Pulmonary artery endothelial cell (primary cell): ENCODE data around the gene COL23A1. TPM values are rescaled to one million over a fixed set of nuclear protein-coding genes. Genes with fewer than 3 reads are reported as not detected.

Source experiments
- DNase-seq: peaks from one replicate; pipeline ENCODE4 v3.0.0-alpha.2; 2011; ENCODE audit warnings: low read depth, low spot score
- total RNA-seq: library from RNA; depleted of rRNA; stranded (reverse); fragments of >200 nt; gene quantifications from 2 replicates; pipeline ENCODE4 v1.2.3, GENCODE V29; 2014

The COL23A1 gene
- total RNA-seq, 1 donor from 2014 or later = not detected

DNA sequence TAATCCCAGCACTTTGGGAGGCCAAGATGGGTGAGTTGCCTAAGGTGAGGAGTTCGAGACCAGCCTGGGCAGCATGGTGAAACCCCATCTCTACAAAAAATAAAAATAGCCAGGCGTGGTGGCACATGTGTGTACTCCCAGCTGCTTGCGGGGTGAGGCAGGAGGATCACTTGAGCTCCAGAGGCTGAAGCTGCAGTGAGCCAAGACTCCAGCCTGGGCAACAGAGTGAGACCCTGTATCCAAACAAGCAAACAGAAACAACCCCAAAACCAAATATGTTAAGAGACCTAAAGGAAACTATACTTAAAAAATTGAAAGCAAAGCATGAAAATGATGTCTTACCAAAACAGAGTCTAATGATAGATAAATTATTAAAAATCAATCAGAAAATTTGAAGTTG lies 373.4 kb downstream of the COL23A1 start:
- DNase-seq = no peak

DNA sequence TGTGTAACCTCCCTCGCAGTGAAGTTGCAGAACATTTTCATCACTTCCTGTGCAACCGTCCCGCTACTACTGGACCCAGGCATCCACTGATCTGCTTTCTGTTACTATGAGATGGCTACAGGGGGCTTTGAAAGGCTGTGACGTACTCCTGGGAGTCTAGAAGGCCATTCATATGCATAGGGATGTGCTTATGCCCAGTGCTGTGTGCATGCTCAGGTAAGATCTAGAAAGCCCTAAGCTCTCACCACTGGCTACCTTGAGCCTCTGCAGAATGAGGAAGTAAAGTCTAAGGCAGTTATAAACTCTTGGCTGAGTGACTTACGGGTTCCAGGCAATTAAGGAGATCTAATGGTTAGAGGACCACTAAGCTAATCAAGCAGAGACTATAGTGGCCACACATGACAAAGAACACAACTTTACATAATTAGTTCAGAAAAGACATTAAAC lies 374.1 kb downstream of the COL23A1 start:
- DNase-seq = no peak

DNA sequence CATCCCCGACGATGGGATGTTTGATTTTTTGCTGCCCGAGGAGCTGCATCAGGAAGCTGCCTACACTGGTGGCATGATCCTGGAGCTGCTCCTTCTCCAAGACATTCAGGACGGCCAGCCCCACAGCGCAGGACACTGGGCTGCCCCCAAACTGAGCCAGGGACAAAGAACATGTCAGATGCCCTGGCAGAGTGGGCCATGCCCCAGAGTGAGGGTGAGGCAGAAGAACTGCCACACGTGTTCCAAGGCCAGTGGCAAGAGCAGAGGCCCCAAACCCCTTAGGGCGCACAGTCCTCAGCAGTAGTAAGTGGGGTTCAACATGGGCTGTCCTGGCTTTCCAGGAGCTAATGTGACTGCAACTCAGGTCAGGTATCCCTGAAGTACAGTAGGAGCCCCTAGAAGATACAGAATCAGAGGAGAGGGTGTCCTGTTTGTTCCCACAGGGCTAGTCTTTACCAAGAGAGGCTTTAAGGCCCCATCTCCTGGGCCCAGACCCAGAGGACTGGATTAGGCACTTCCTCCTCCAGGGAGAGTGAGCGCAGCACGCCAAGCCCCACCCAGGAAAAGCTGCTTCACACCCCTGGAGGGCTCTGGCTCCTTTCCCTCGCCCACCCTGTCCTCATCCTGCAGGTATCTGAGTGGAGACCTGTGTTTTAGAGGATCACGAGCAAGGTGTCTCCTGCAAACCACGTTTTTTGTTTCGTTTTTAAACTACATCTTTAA lies 374.8 kb downstream of the COL23A1 start:
- DNase-seq = no peak

DNA sequence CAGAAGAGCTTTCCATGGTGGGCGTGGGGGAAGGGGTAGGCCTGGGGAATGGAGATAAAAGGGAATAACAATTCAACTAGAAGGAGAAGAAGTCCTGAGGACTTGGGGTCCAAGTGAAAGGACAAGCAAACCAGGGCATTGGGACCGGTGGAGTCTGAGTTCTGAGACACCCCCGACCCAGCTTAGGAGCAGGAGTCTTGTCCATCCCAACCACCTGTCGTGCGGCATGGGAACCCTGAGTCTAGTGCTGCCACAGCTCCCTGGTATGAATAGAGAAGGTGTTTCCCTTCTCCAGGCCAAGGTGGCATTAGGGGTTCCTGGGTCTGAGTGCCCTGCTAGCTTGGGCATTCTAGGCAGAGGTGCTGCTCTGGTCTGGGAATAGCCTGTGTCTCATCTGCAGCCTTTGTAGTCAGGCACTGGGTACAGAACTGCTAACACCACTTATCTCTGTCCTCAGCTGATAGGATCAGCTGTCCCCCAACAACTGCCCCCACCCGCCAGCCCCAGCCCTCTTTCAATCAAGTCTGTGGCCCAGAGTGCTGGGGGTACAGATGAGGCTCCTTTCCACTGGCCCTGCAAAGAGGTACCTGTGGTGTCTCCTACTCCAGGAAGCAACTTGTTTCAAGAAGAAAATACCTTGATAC lies 375.9 kb downstream of the COL23A1 start:
- DNase-seq = no peak

DNA sequence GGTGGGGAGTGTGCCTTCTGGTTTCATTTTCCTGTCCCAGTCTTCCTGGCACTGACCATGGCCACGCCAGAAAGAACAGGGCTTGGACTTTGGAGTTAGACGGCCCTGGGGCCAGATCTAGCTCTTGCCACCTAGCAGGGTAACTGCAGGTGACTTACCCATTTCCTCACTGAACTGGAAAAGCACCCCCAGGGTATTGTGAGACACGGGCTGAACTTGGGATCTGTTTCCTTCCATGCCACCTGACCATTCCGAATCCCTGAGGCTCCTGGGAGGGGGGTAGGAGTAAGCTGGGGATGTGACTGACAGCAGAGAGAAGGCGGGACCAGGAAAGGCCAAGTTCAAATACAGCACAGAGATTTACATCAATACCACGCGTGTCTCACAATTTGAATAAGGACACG lies 376.4 kb downstream of the COL23A1 start:
- DNase-seq = no peak

DNA sequence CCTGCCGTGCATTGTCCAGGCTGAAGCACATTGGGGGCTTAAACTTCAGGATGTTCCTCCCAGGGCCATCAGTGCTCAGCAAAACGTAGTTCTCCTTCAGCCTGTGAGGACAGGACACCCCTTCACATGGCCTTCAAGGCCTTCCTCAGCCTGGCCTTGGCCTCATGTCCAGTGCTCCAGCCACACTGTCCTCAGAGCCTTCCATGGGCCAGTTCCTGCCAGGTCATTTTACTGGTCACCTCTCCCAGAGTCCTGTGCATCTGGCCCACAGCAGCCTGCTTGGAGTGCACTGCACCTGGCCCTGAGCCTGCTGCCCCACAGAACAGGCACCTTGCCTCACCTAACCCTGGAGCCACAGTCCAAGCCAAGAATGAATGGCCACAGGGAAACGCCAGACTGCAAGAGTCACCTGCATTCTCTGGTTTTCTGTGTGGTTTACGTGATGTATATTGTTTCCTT lies 377.2 kb downstream of the COL23A1 start:
- no peak for DNase-seq

DNA sequence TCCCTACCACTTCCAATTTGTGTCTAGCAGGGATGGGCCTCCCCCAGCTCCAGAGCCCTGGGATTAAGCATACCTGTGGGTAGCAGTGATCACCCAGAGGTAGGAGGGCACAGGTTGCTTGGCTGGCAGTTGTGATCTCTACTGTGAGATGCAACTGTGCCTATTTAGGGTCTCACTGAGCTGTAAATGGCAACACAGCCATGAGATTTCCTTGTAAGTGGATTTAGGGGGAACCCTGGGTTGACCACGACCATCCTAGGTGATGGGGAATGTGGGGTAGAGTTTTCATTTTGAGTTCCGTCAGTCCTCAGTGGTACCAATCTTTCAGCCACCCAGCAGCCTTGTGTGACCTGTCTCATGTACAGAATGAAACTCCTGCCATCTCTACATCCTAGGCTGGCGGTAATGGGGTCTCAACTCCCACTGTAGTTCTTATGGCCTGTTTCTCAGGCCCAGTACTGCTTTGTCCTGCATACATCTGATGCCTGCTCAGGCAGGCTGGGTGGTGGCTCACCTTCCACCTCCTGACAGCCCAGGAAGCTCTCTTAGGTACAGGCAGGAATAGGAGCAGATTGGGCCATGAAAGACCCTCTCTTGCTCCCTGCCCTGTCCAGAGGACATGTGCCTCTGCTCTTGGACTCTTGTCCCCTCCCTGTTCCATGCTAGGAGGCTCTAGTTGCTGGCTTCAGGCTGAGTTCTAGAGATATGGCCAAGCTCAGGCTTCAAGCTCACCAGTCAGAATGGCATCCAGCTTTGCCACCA lies 377.8 kb downstream of the COL23A1 start:
- DNase-seq = no peak

DNA sequence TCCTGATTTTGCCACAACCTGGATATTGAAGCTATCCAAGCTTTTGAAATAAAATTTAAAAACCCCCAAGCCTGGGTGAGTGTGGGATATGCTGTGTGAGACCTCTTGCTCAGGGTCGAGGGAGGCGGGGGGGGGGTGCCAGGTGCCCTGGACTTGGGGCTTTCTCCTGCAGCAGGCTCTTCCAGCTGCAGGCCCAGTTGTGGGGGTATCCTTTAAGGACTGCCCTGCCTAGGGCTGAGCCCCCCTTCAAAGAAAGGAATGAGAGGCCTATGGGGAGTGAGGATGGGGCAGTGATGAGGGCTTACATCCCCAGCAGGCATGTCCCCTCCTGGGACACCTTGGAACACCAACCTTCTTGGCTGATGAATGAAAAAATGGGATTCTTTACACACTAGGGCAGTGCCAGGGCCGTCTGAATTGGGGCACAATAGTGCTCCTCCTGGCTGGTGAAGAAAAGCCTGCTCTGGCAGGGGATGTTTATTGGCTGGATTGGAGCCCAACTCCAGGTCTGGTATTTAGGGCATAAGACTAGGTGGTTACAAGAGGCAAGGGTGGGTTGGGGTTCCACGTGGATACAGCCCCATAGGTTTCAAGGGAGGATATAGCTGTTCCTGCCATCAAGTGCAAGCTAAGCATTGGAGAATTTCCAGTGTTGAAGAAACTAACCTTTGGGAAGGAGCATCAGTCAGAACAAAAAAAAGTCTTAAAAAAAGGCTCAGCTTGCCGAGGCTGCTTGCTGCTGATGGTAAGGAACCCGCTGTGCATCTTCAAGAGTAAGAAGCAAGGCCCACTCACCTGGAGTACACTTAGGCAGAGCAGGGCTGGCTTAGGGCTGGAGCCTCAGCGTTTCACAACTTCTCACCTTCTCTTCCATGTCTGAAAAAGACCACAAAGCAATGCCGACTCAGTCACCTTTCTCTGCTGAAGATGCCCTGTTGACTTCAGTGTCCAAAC lies 378.8 kb downstream of the COL23A1 start:
- DNase-seq = no peak

DNA sequence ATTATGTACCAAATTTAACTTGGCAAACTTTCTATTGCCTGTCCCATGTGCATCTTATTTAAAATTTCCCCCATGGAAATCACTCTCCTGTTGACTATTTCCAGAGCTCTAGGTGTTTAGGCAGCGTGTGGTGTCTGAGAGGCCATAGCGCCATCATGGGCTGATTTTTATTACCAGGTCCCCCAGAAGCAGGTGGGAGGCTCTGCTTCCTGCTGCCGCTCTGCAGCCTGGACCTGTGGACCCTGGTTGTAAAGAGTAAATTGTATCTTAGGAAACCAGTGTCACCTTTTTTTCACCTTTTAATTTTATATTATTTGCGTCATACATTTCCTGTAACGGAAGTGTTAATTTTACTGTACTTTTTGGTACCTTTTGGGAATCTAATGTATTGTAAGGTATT lies 379.5 kb downstream of the COL23A1 start:
- DNase-seq = no peak

DNA sequence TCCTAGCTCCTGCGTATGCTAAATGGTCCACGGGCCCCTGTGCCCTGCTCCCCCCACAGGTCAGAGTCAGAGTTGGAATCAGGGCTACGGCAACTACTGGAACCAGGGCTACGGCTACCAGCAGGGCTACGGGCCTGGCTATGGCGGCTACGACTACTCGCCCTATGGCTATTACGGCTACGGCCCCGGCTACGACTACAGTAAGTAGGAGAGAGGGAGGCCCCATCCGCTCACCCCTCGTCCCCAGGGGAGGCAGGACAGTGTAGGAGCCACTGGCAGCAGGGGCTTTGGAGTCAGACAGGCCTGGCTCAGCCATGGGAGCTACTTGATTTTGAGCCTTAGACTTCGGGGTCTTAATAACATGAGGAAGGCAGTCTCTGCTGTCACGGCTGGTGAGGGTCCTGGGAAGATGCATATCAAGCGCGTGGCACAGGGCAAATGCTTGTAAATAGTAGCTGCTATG lies 380.1 kb downstream of the COL23A1 start:
- no peak for DNase-seq

DNA sequence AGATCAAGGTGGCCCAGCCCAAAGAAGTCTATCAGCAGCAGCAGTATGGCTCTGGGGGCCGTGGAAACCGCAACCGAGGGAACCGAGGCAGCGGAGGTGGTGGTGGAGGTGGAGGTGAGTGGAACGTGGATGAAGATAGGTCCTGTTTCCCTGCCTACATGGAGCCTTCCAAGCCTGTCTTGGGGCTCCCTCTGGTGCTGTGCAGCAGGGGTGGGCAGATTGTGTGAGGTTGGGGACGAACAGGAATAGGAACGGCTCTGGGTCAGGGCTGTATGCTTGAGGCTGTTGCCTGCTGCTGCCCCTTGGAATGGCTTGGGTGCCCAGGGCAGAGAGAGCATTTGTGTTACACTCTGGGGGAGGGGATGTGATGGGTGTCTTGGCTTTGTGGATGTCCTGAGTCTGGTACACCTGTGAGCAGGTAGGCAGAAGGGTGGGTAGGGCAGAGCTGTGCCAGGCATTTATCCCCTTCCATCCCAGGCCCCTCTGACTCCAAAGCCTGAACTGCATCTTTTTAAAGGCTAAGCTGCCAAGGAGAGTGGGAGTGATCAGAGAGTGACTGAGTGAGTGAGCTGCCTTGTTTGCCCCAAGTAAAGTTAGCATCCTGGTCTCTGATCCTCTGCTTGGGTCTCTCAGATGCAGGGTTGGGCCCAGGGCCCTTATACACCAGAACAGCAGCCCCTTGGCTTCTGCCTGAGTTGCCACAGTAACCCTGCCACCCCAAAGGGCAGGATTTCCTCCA lies 380.7 kb downstream of the COL23A1 start:
- DNase-seq = no peak

DNA sequence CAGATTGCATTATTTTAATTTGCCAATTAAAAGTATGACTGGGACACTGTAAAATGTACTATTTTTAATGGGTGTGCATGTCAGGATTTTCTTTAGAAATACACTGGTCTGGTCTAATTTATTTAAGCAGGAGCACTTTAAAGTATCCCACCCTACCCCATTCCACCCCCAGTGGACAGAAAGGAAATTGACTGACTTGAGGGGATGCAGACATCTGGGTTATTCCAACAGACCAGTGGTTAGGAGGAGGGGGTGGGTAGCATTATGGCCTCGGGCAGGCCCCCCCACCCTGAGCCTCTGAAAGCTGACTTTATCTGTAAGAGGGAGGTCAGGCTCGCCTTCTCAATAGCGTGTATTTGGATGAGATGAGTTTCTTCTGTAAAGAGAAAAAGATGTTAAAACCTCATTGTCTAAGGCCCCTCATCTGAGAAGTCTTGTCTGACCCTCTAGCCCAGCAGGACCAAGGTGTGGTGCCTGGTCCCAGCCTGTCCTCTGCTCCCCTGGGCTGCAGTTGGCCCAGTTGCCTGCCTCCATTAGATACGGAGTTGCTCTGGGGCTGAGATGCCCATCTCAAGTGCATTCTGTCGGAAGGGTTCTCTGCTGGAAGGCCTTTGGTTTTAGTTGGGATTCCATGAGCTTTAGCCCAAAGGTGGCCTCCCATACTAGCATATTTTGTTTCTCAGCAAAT lies 381.5 kb downstream of the COL23A1 start:
- DNase-seq = no peak

DNA sequence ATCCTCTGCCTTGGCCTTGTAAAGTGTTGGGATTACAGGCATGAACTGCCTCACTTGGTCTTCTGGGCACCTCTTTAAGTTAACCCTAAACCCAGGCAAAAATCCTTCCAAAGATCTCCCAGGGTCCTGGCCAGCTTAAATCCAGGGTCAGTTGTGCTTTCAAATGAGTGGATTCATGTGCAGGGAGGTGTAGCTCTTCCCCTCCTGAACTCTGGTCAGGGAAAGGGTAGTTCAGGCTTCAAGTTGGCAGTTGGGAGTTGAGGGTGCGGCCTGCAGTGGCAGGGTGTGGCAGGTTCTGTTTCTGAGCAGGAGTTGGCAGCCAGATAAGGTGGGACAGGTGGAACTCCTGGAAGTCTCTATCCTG lies 382.3 kb downstream of the COL23A1 start:
- DNase-seq = no peak

DNA sequence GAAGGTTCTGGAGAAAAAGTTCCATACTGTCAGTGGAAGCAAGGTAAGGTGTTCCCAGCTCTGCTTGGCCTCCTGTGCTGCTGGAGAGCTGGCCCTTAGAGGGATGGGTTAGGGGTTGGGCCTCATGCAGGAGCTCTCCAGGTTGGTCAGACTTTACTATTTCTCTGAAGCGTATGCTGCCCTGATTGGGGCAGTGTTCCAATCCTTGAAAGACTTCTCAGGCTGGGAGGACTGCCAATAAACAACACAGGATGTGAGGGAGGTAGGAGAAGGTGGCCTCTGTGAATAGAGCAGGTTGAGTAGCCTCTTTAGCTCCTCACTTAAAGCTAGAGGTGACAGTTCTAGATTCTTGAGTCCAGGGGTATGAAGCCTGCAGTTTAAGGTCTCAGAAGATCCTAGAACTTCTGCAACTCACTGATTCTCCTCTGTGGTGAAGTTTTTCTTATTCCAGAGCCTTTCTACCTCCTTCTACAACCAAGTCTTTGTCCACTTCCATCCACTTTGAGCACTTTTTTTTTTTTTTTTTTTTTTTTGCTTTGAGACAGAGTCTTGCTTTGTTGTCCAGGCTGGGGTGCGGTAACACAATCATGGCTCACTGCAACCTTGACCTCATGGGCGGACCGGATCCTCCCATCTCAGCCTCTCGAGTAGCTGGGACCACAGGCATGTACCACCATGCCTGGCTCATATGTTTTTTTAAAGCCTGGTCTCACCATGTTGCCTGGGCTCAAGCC lies 382.8 kb downstream of the COL23A1 start:
- peak; percentile 46 for DNase-seq

DNA sequence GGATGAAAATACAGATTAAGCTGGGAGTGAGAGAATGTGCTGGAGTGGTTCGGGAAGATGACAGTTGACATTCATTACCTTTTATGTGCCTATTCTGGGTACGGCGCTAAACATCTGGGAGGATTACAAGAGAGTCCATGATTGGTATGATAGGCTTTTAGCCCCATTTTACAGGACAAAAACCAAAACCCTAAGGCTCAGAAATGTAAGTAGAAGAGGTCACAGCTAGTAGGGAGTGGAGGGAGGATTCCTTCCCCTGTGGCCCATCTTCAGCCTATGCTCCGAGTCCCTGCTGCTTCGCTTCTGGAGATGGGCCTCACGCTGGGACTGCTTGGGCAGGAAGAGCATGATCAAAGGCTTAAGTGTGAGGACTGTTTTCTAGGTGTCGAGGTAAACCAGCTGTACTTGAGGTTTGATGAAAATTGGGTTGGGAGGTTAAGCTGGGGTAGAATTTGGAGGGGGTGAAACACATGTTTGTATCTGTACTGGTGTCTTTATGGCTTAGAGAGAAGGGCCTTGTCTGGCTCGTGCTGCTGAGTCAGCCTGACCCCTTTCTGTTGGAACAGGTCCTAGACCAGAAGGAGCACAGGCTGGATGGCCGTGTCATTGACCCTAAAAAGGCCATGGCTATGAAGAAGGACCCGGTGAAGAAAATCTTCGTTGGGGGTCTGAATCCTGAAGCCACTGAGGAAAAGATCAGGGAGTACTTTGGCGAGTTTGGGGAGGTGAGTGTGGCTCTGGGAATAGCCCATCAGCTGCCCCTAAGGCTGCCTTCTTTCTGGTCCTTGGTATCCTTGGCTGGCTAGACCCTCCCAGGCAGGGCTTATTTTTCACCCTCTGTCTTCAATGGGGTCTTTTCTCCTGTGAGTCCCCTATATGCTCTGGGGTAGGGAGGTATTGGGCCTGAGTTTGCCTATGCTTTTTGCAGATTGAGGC lies 383.8 kb downstream of the COL23A1 start:
- no peak for DNase-seq

DNA sequence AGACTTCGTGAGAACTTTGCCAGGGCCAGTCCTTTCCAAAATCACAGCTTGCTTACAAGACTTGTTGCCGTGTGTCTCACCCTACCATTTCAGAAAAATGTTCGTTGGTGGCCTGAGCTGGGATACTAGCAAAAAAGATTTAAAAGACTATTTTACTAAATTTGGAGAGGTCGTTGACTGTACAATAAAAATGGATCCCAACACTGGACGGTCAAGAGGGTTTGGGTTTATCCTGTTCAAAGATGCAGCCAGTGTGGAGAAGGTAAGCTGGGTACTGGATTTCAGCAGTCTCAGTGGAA lies 384.5 kb downstream of the COL23A1 start:
- no peak for DNase-seq

DNA sequence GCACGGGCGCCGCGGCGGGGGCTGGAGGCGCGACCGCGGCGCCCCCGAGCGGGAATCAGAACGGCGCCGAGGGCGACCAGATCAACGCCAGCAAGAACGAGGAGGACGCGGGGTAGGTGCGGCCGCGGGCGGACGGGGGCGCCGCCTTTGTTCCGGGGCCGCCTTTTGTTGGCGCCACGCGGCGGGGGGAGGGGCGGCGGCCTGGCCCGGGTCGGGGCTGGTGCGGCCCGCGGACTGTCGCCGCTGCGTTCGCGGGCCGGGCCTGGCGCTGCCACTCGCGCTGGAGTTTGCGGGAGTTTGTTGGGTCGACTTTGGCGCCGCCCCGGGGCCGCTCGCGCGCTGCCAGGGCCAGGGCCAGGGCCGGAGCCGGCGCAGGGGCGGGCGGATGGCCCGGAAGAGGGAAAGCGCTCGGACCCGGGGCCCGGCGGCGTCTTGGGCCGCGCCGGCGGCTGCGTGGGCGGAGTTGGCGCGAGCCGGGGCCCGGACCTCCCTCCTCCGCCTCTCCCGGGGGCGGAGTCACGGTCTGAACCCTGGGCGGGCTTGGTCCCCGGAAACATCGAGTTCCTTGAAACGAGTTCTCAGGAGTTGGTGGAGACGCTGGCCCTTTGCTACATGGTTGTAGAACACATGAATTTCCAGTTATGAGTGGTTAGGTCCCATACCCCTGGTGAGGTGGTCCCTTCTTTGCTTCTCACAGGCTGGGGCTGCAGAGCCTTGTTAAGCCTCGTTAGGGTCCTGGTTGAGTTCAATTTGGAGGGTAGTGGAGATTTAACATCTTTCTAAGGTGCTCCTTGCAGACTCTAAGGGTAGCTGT lies 385.1 kb downstream of the COL23A1 start:
- no peak for DNase-seq
